Skeletal muscle cell (primary cell): Measurements from ENCODE around the gene MYO5C.
"Not testable (repeated sequence)": the region's sequence is repeated elsewhere in the genome, so short reads cannot be mapped to it uniquely, and the experiment has no call there.

ENCODE experiments used
- DNase-seq: peaks from one replicate; pipeline ENCODE4 v3.0.0-alpha.2; 2010; ENCODE audit warnings: low read depth
- H3K4me3 ChIP-seq: 2 replicates; pipeline ENCODE4 v1.5.1; 2011; ENCODE audit warnings: low read depth, mild to moderate bottlenecking, control low read depth, low read length, moderate library complexity

MYO5C gene

GRCh38 chr15:52308446-52309153, 13.0 kb upstream of the MYO5C start:
- no peak overlapping the region for H3K4me3 ChIP-seq
- DNase-seq: no peak

GRCh38 chr15:52307847-52308246, 12.2 kb upstream of the MYO5C start:
- H3K4me3 ChIP-seq: no peak overlapping the region
- DNase-seq: no peak

DNA sequence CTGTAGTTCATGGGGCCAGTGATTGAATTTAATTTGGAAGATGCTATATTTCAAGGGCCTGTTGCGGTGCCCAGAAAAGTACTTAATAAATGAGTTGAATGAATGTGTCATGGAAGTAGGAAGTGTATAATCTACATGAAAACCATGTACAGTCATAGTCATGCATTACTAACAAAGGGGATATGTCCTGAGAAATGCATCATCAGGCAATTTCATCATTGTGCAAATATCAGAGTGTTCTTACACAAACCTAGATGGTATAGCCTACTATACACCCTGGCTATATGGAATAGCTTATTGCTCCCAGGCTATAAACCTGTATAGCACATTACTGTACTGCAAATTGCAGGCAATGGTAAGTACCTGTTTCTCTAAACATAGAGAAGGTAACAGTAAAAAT, 10.7 kb upstream of the MYO5C start:
- H3K4me3 ChIP-seq: no peak overlapping the region
- peak; percentile 61 for DNase-seq

GRCh38 chr15:52303093-52303772, 7.6 kb upstream of the MYO5C start:
- DNase-seq: no peak
- H3K4me3 ChIP-seq: no peak overlapping the region

GRCh38 chr15:52301265-52301847, 5.8 kb upstream of the MYO5C start:
- H3K4me3 ChIP-seq: no peak overlapping the region
- DNase-seq: no peak

- peak overlapping the region; percentile 46 for H3K4me3 ChIP-seq
Measured at GRCh38 chr15:52294881-52295420, 653 bp downstream of the MYO5C start.

DNA sequence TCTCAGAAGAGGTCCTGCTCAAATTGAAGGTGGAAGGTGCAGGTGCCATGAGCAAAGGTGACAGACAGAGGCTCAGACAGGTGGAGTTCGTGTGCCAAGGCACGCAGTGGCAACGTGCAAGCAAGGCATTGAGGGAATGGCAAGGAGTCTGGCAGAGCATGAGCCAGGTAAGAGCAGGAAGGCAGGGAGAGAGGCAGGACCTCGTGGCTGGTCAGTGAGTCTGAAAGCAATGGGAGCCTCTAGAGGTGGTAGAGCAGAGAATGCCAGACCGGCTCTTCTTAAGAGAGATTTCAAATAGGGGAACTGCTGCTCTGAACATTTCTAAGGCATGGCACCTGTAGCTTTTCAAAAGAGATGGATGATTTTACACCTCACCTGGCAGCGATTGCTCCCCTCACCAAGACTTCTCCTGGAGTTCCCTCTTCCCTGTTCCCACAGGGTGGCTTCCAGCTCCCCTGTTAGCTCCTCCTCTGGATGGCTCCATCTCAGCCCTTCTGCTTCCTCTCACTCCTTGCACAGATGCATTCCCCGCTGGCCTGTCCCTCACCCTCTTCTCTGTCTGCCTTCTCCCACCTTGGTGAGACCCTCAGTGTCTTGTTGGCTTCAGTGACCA, 2.7 kb downstream of the MYO5C start:
- DNase-seq: no peak
- H3K4me3 ChIP-seq: no peak overlapping the region

More at GRCh38 chr15:52294881-52295420, 653 bp downstream of the MYO5C start:
- no peak for DNase-seq

DNA sequence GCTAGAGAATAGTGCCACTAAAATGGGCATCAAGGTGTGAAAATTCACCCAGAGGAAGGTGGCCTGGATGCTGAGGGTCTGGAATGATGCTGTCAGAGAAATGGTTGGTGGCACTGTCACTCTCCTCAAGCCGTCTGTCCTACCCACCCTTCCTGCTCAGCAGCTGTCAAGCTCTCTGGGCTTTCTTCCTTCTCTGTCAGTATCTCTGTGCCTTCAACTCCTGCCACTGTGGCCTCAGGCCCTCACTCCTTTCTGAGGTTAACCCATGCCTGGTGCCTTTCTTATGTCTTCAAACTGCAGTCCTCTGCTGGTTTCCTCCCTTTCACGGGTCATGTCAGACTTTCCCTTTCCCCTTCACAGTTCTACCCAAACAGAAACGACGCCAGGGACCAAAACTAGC, 4.4 kb downstream of the MYO5C start:
- no peak for DNase-seq
- no peak overlapping the region for H3K4me3 ChIP-seq

DNA sequence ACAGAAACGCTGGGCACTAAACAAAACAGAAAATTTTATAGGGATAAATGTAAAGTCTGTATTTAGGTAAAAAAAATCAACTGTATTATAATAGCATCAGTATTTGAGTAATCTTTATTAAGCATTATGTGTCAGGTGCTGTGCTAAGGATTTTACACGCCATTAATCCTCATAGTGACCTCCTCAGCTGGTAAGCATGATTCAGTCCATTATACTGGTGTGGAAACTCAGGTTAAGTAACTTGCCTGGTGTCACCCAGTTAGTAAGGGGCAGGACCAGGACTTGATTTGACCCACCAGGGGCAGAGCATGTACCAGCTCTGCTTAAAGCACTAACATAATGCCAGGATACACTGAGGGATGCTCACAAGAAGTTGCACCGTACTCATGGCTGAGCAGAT, 4.8 kb downstream of the MYO5C start:
- H3K4me3 ChIP-seq: no peak overlapping the region
- no peak for DNase-seq

- no peak overlapping the region for H3K4me3 ChIP-seq
- DNase-seq: no peak
Measured at GRCh38 chr15:52290329-52290728, 5.3 kb downstream of the MYO5C start.

GRCh38 chr15:52289629-52290081, 5.9 kb downstream of the MYO5C start:
- DNase-seq: no peak
- no peak overlapping the region for H3K4me3 ChIP-seq

DNA sequence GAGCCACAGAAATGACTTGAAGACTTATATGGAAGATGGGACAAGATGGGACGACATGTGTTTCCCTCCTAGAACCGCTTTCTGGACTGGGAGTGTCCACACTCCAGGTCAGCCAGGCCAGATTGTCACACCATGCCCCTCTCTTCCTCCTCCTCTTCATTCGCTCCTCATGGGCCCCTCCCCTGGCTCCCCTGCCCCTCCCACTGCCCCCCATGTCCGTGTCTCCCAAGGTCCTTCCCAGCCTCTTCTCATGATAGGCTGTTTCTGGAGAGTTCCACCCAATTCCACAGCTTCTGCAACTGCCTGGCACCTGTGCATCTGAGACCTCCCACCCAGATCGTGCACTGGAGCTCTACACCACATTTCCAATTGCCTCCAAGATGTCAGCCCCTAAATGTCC, 6.6 kb downstream of the MYO5C start:
- H3K4me3 ChIP-seq: no peak overlapping the region
- no peak for DNase-seq

DNA sequence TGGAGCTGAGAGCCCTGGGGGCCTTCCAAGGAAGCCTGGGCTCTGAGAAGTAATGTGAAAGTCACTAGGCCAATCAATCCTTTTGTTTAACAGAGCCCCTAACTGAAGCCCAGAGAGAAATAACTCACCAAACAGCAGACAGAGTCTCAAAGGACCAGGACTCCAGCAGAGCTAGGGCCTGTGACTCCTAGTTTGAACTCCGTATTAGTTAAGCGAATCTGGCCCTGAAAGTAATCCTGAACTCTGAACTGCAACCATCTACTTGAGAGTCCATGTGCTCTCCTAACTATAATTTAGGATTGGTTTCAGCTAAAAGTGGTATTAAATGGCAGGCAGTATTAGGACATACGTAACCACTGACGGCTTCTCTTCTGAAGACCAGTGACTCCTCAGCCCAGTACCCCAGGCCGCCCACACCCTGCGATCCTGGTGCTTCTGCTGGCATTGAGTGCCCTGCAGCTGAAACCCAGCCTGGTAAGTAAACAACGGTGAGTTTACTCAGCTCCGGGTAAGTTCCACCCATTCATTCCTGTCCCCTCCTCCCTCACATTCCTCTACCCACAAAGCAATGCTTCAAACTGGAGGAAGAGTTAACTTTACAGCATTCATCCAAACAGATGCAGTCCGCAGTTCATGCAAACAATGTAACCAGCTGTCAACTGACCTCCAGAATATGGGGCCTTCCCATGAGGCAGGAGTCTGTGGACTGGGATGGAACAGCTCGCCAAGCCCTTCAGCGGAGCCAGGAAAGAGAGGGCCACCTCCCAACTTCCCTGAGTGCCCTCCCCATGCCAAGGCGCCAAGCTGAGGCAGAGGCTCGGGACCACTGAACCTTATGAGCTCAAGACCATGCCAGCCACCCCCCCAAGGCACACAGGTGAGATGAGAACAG, 7.3 kb downstream of the MYO5C start:
- no peak overlapping the region for H3K4me3 ChIP-seq
- no peak for DNase-seq

DNA sequence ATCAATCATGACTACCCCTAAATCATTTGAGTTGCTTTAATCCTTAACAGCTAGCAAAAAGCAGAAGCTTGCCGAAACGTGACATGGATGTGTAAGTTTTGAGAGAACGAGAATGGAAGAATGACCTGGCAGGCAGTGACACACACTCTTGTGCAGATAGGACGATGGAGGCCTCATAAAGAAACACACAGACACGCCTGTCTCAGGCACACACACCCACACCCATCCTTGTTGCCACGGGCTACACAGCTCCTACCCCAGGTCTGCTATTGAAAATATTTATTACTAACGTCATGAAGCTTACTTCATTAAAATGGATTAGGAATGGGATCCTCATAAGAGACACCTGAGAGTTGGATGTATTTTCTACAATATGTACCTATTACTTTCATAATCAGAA, 8.5 kb downstream of the MYO5C start:
- DNase-seq: no peak
- no peak overlapping the region for H3K4me3 ChIP-seq

- not testable (repeated sequence) for H3K4me3 ChIP-seq, DNase-seq
Measured at GRCh38 chr15:52285941-52286340, 9.7 kb downstream of the MYO5C start.

- DNase-seq: no peak
Measured at GRCh38 chr15:52284164-52284563, 11.4 kb downstream of the MYO5C start.

GRCh38 chr15:52283281-52283680, 12.3 kb downstream of the MYO5C start:
- H3K4me3 ChIP-seq: no peak overlapping the region
- DNase-seq: no peak

More at GRCh38 chr15:52284164-52284563, 11.4 kb downstream of the MYO5C start:
- H3K4me3 ChIP-seq: no peak overlapping the region

DNA sequence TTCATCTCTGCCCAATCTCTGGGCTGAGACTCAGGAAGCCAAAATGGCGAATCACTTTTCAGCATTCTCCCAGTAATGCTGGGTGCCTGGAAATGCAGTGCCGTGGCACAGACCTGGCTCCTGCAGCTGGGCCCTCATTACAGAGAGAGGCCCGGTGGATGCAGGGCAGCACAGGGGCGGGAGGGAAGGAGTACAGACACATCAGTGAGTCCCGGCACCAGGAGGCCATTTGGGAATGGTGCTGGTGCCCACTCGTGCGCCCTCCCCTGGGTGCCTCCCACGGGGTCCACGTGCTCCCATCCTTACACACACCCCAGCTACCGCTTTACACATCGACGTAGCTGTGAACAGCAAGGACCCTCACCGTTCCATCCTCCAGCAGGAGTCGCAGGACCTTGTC, 13.2 kb downstream of the MYO5C start:
- no peak for DNase-seq
- no peak overlapping the region for H3K4me3 ChIP-seq
